HepG2 (cell line): ENCODE measurements around the gene PRRT1B. TPM values are rescaled to one million over a fixed set of nuclear protein-coding genes. Genes with fewer than 3 reads are reported as not detected.

ENCODE experiments used
- ATF3 ChIP-seq: sonication (generic); formaldehyde crosslinking; IDR thresholded peaks from 2 replicates; pipeline ENCODE4 v1.4.0; 2020; ENCODE audit warnings: missing genetic modification reagents
- ATM ChIP-seq: fragments of 450-650 bp; IDR thresholded peaks from 2 replicates; pipeline ENCODE4 v1.7.1; 2017; ENCODE audit warnings: mild to moderate bottlenecking, borderline replicate concordance
- ATRX ChIP-seq: sonication (generic); formaldehyde crosslinking; IDR thresholded peaks from 2 replicates; pipeline ENCODE4 v1.4.0; 2020; ENCODE audit warnings: missing genetic modification reagents, borderline replicate concordance
- ETS1 ChIP-seq: sonication (generic); formaldehyde crosslinking; IDR thresholded peaks from 2 replicates; pipeline ENCODE4 v1.4.0; 2020; ENCODE audit warnings: missing genetic modification reagents
- GRHL1 ChIP-seq: sonication (generic); formaldehyde crosslinking; conservative IDR thresholded peaks from 2 replicates; pipeline ENCODE4 v1.8.0; 2022; ENCODE audit warnings: missing genetic modification reagents
- HES4 ChIP-seq: sonication (generic); formaldehyde crosslinking; IDR thresholded peaks from 2 replicates; pipeline ENCODE4 v1.9.0; 2021; ENCODE audit warnings: mild to moderate bottlenecking, missing genetic modification reagents, borderline replicate concordance
- HNF4G ChIP-seq, 2 experiments: sonication (generic) in 1 of 2; formaldehyde crosslinking in 1 of 2; IDR thresholded peaks; 2 replicates each; pipeline versions ENCODE4 v1.4.0 to v1.6.1; 2011 to 2020; ENCODE audit warnings: borderline replicate concordance in 2 of 2, low read depth in 2 of 2, mild to moderate bottlenecking in 2 of 2, low read length in 1 of 2, missing genetic modification reagents in 1 of 2, moderate library complexity in 1 of 2
- SMARCE1 ChIP-seq: fragments of 450-650 bp; IDR thresholded peaks from 2 replicates; pipeline ENCODE4 v1.6.1; 2017; ENCODE audit warnings: borderline replicate concordance
- SRSF4 ChIP-seq: fragments of 200-400 bp; formaldehyde crosslinking; IDR thresholded peaks from one replicate; pipeline ENCODE4 v1.6.1; 2018; ENCODE audit warnings: mild to moderate bottlenecking, low read depth, low read length, moderate library complexity; ENCODE audit not compliant: poor library complexity, severe bottlenecking
- ZBTB39 ChIP-seq: sonication (generic); formaldehyde crosslinking; IDR thresholded peaks from 2 replicates; pipeline ENCODE4 v1.5.0; 2020; ENCODE audit warnings: missing genetic modification reagents
- ZNF407 ChIP-seq: sonication (generic); formaldehyde crosslinking; IDR thresholded peaks from one replicate; pipeline ENCODE4 v1.5.1; 2020; ENCODE audit warnings: mild to moderate bottlenecking, missing genetic modification reagents; ENCODE audit errors: not compliant biosample characterization
- ZNF879 ChIP-seq: sonication (generic); formaldehyde crosslinking; IDR thresholded peaks from 2 replicates; pipeline ENCODE4 v1.8.1; 2023; ENCODE audit warnings: missing genetic modification reagents
- ZSCAN20 ChIP-seq: sonication (generic); formaldehyde crosslinking; IDR thresholded peaks from 2 replicates; pipeline ENCODE4 v1.4.0; 2020; ENCODE audit warnings: missing genetic modification reagents, mild to moderate bottlenecking, borderline replicate concordance
- polyA plus RNA-seq, 8 experiments: library from polyadenylated mRNA; depleted of rRNA in 3 of 8; stranded (reverse) in 7 of 8; unstranded in 1 of 8; fragments of >200 nt; fragmentation: Illumina TruSeq in 4 of 8; extraction: Trizol in 4 of 8; gene quantifications; 2 replicates each; pipeline versions ENCODE4 v1.2.1 to v1.2.3, GENCODE V29; 2011 to 2016; ENCODE audit warnings: low read depth in 4 of 8, missing spikeins in 1 of 8, mixed read lengths in 1 of 8; ENCODE audit not compliant: insufficient read depth in 1 of 8
- total RNA-seq, 5 experiments: library from RNA; depleted of rRNA; stranded (reverse); fragments of >200 nt; fragmentation: Illumina TruSeq; extraction: Trizol; gene quantifications; 2 replicates each; pipeline ENCODE4 v1.2.3, GENCODE V29; 2016; ENCODE audit warnings: low read depth in 1 of 5

Gene PRRT1B
- total and polyA plus RNA-seq, 2 of the 13 experiments (the other 11 are each of a cell fraction or from before 2014, with no cell fraction given) = not detected

GRCh38 chr9:131502781-131503625, 42.3 kb upstream of the PRRT1B start, which contains the start of gene POMT1 (continued):
- TF ChIP-seq SRSF4 (no peak), ATF3 (0 out of 2 replicates have a peak, but pooled peaks have one; percentile 8), HNF4G (IDR thresholded peaks at IDR 0.05; ENCODE audit: borderline replicate concordance, low read depth, low read length) (no peak), HNF4G (CRISPR knock-in tag; IDR thresholded peaks at IDR 0.05; ENCODE audit: borderline replicate concordance, low read depth) (peak; percentile 71; the same call in 1 of the 2 replicates), ZBTB39 (CRISPR knock-in tag) (peak; percentile 83; the same call in 1 of the 2 replicates), ATRX (CRISPR knock-in tag) (no peak), ZNF407 (CRISPR knock-in tag) (peak; percentile 95), ETS1 (peak; percentile 67; the same call in 1 of the 2 replicates), ZSCAN20 (CRISPR knock-in tag) (no peak), ATM (no peak), ZNF879 (CRISPR knock-in tag) (no peak), HES4 (CRISPR knock-in tag) (peak; percentile 78; the same call in 1 of the 2 replicates), GRHL1 (CRISPR knock-in tag) (no peak), SMARCE1 (no peak)
